WI38 (cell line): Measurements from ENCODE around the gene TMEM229A.

Source experiments
- H3K4me3 ChIP-seq: 2 replicates; pipeline ENCODE4 v1.5.1; 2011; ENCODE audit warnings: low read depth, mild to moderate bottlenecking, control low read depth, low read length
- TF ChIP-seq, protein P1 (sequence below): IDR thresholded peaks from 2 replicates; pipeline ENCODE4 v1.5.1; 2012; ENCODE audit warnings: low read depth, mild to moderate bottlenecking, control low read depth, low read length

Gene TMEM229A

DNA sequence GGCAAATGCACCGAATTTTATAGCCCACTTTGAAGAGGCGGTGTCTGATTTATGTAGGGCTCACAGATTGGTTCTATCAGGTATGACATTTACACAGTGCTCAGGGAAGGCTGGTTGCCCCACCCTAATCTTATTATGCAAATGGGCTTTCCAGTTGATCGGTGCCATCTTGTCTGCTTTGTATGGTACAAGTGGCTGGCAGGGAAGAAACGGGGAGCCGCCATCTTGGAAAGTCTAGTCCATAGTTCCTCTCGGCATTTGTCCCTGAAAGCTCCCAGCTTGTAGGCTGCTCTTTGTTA is 36.6 kb downstream of the TMEM229A start:
- TF ChIP-seq, protein P1, sequence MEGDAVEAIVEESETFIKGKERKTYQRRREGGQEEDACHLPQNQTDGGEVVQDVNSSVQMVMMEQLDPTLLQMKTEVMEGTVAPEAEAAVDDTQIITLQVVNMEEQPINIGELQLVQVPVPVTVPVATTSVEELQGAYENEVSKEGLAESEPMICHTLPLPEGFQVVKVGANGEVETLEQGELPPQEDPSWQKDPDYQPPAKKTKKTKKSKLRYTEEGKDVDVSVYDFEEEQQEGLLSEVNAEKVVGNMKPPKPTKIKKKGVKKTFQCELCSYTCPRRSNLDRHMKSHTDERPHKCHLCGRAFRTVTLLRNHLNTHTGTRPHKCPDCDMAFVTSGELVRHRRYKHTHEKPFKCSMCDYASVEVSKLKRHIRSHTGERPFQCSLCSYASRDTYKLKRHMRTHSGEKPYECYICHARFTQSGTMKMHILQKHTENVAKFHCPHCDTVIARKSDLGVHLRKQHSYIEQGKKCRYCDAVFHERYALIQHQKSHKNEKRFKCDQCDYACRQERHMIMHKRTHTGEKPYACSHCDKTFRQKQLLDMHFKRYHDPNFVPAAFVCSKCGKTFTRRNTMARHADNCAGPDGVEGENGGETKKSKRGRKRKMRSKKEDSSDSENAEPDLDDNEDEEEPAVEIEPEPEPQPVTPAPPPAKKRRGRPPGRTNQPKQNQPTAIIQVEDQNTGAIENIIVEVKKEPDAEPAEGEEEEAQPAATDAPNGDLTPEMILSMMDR = no peak
- no peak overlapping the region for H3K4me3 ChIP-seq

DNA sequence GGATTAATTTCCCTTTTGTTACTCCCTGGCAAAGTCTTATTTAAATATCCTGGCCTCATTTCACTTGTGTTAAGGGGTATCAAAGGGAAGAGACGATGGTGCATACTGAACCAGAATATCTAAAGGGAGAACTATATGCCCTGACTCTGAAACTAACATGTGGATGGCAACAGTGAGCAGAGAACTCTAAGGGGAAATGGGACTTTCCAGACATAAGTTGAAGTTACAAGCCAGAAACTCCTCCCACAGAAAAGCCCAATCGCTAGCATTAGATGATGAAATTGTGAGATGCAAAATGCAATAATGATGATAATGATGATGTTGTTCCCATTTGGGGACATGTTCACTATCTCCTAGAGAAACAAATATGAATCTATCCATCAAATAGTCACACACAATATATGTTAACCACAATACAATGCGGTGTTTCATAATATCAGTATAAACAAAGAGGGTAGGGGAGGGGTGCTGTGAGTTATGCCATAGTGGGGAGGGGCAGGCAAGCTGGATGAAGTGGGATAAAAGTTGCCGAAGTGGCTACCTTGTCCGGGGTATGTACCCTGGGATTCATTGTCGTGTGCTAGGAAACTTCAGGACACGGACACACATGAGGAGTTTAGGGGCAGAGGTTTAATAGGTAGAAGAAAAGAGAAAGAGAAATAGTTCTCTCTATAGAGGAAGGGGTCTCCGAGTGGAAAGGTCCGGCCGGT is 37.1 kb downstream of the TMEM229A start:
- H3K4me3 ChIP-seq = no peak overlapping the region
- TF ChIP-seq, protein P1 = no peak

DNA sequence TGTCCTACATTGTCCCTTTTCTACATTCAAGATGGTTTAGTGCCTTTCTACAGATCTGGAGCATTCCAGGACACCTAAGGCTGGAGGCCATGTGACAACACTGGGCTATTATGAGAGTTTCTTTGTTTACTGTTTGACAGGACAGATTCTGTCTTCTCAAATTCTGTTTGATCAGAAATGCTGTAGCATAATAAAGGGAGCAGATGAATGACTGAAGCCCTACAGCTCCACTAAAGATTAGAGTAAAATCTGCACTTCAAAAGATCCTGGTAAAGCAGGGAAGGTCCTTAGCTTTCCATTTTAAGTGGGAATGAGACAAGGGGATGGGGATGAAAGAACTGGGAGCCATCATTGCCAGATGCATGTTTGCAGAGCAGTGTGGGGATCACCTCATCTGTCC is 38.4 kb downstream of the TMEM229A start:
- no peak overlapping the region for H3K4me3 ChIP-seq
- TF ChIP-seq, protein P1 = no peak

DNA sequence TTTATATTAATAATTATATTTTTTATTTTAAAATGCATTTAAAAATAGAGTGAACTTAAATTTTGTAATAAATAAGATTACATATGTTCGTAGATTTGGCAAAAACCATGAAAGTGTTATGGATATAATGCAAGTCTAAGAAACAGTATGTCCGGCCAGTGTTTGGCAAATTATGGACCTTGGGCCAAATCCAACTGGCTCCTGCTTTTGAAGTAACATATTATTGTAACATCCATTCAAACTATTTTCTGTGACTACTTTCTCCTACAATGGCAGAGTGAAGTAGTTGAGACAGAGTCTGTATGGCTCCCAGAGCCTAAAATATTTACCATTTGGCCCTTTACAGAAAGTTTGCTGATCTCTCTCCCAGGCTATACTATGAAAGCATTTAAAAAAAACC is 38.9 kb downstream of the TMEM229A start:
- TF ChIP-seq, protein P1 = no peak
- no peak overlapping the region for H3K4me3 ChIP-seq

DNA sequence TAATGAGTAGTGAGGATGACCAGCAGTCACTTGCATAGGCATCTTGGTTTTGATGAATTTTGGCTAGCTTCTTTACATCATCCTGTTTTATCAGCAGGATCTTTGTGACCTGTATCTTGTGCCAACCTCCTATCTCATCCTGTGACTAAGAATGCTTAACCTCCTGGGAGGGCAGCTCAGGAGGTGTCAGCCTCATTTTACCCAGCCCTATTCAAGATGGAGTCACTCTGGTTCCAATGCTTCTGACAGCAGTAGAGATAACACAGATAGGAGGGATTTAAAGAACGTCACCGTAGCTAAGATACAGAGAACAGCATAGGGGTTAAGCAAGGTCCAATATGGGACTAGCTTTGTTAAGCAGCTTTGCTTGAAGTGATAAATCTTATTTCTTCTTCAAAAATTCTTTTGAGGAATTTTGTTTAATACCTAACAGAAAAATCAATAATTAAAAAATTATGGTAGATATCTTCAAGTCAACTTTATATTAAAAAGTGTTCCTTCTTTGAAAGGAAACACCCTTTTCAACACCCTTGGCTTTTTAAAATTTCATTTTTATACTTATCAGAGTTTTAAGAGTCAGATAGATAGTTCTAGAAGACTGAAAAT is 39.9 kb downstream of the TMEM229A start:
- H3K4me3 ChIP-seq = no peak overlapping the region
- TF ChIP-seq, protein P1 = no peak

DNA sequence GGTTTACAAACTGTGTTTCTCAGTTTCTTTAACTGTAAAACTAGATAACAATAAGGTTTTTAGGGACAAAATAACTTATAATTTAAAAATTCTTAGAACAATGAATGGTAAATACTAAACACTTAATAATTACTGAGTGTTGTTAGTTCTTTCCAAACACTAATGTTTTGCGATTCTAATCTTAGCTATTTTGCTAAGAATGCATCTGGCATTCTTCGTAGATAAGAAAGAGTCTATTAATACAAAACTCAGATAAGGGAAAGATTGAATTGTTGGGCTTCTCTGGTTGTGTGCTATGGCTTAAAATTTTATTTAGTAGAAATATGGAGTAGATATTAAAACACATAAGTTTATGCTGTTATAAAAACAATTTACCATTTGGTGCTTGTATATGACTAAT is 45.4 kb downstream of the TMEM229A start:
- TF ChIP-seq, protein P1 = no peak
- H3K4me3 ChIP-seq = no peak overlapping the region
